HG03039 (cell line): ENCODE results near the gene TBC1D5.
"Not testable (repeated sequence)": the region's sequence is repeated elsewhere in the genome, so short reads cannot be mapped to it uniquely, and the experiment has no call there.

Experiments used
- ATAC-seq: cut with Tn5 transposase; IDR thresholded peaks from one replicate; pipeline ENCODE4 v1.9.1; 2021; ENCODE audit warnings: mild to moderate bottlenecking, moderate library complexity; ENCODE audit not compliant: unreplicated experiment

Gene TBC1D5

GRCh38 chr3:17494117-17494809 is 248.2 kb downstream of the TBC1D5 start:
- ATAC-seq: no peak

- no peak for ATAC-seq
Measured at GRCh38 chr3:17491601-17492000, 250.8 kb downstream of the TBC1D5 start.

GRCh38 chr3:17491190-17491589 is 251.2 kb downstream of the TBC1D5 start:
- ATAC-seq: not testable (repeated sequence)

GRCh38 chr3:17489139-17489538 is 253.3 kb downstream of the TBC1D5 start:
- ATAC-seq: no peak

GRCh38 chr3:17481116-17481515 is 261.3 kb downstream of the TBC1D5 start:
- no peak for ATAC-seq

- ATAC-seq: no peak
Measured at GRCh38 chr3:17479681-17480405, 262.6 kb downstream of the TBC1D5 start.

- ATAC-seq: no peak
Measured at GRCh38 chr3:17478673-17479072, 263.8 kb downstream of the TBC1D5 start.

- no peak for ATAC-seq
Measured at GRCh38 chr3:17473761-17474160, 268.7 kb downstream of the TBC1D5 start.

GRCh38 chr3:17469954-17470353 is 272.5 kb downstream of the TBC1D5 start:
- ATAC-seq: no peak

GRCh38 chr3:17469520-17469919 is 272.9 kb downstream of the TBC1D5 start:
- ATAC-seq: no peak

- ATAC-seq: no peak
Measured at GRCh38 chr3:17466028-17466427, 276.4 kb downstream of the TBC1D5 start.

- ATAC-seq: no peak
Measured at GRCh38 chr3:17459470-17459993, 282.9 kb downstream of the TBC1D5 start.

GRCh38 chr3:17456650-17457049 is 285.8 kb downstream of the TBC1D5 start:
- ATAC-seq: no peak

GRCh38 chr3:17456046-17456445 is 286.4 kb downstream of the TBC1D5 start:
- no peak for ATAC-seq

- ATAC-seq: no peak
Measured at GRCh38 chr3:17444865-17445264, 297.6 kb downstream of the TBC1D5 start.

GRCh38 chr3:17443142-17443541 is 299.3 kb downstream of the TBC1D5 start:
- ATAC-seq: no peak

GRCh38 chr3:17442332-17443049 is 299.9 kb downstream of the TBC1D5 start:
- ATAC-seq: no peak

GRCh38 chr3:17433876-17434275 is 308.6 kb downstream of the TBC1D5 start:
- ATAC-seq: no peak

GRCh38 chr3:17432236-17432635 is 310.2 kb downstream of the TBC1D5 start:
- no peak for ATAC-seq

- ATAC-seq: no peak
Measured at GRCh38 chr3:17431484-17432045, 310.9 kb downstream of the TBC1D5 start.

GRCh38 chr3:17431004-17431403 is 311.4 kb downstream of the TBC1D5 start:
- ATAC-seq: no peak
